Progenitor cell of endocrine pancreas (in vitro differentiated cells): Measurements from ENCODE around the gene PDZRN4. TPM values are rescaled to one million over a fixed set of nuclear protein-coding genes. Genes with fewer than 3 reads are reported as not detected.

Experiments
- DNase-seq: peaks from one replicate; pipeline ENCODE4 v3.0.0; 2021; ENCODE audit warnings: low spot score; ENCODE audit not compliant: unreplicated experiment
- H3K27ac Mint-ChIP-seq: 2 replicates; pipeline ENCODE4 v1.8.0; 2021; ENCODE audit warnings: mild to moderate bottlenecking, moderate library complexity, mixed read lengths
- H3K27me3 Mint-ChIP-seq: 2 replicates; pipeline ENCODE4 v1.8.0; 2021; ENCODE audit warnings: mixed read lengths
- H3K36me3 Mint-ChIP-seq: 2 replicates; pipeline ENCODE4 v1.8.0; 2022; ENCODE audit warnings: mixed read lengths; ENCODE audit not compliant: insufficient read depth
- H3K4me1 Mint-ChIP-seq: 2 replicates; pipeline ENCODE4 v1.8.0; 2021; ENCODE audit warnings: low read depth, mixed read lengths
- H3K4me3 Mint-ChIP-seq: 2 replicates; pipeline ENCODE4 v1.8.0; 2021; ENCODE audit warnings: low read depth, mild to moderate bottlenecking, moderate library complexity, mixed read lengths
- H3K9me3 Mint-ChIP-seq: 2 replicates; pipeline ENCODE4 v1.8.0; 2021; ENCODE audit warnings: low read depth, mixed read lengths
- total RNA-seq: library from RNA; stranded (reverse); gene quantifications from 2 replicates; pipeline ENCODE4 v1.2.1, GENCODE V29; 2021
- TF ChIP-seq, protein P1 (sequence below): fragments of 200-600 bp; sonication (generic); IDR thresholded peaks from one replicate; pipeline ENCODE4 v1.5.0; 2021; ENCODE audit warnings: antibody characterized with exemption, mild to moderate bottlenecking; ENCODE audit not compliant: unreplicated experiment

Gene PDZRN4
- total RNA-seq, 1 donor from 2014 or later = 0.12 TPM

DNA sequence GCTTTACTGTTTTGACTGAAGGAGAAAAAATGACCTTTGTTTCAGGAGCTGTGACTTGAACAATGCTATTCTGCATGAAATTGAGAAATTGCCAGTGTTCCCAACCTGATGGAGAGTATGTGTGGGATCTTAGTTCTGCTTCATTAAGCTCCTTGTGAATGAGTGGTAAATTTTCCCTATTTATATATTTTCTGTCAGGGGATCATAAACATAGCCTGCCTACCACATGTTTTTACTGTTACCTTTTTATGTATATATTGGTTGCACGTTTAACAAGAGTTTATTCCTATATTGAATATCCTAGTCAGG lies 271.7 kb downstream of the PDZRN4 start:
- no peak for DNase-seq
- Mint-ChIP-seq H3K4me3 (no peak overlapping the region), H3K4me1 (peaks cover 2% of the 10 kb centered on the region), H3K36me3 (no peaks in the 10 kb centered on the region), H3K27me3 (no peaks in the 10 kb centered on the region), H3K9me3 (no peaks in the 10 kb centered on the region), H3K27ac (no peak overlapping the region)
- TF ChIP-seq, protein P1, sequence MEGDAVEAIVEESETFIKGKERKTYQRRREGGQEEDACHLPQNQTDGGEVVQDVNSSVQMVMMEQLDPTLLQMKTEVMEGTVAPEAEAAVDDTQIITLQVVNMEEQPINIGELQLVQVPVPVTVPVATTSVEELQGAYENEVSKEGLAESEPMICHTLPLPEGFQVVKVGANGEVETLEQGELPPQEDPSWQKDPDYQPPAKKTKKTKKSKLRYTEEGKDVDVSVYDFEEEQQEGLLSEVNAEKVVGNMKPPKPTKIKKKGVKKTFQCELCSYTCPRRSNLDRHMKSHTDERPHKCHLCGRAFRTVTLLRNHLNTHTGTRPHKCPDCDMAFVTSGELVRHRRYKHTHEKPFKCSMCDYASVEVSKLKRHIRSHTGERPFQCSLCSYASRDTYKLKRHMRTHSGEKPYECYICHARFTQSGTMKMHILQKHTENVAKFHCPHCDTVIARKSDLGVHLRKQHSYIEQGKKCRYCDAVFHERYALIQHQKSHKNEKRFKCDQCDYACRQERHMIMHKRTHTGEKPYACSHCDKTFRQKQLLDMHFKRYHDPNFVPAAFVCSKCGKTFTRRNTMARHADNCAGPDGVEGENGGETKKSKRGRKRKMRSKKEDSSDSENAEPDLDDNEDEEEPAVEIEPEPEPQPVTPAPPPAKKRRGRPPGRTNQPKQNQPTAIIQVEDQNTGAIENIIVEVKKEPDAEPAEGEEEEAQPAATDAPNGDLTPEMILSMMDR = no peak

DNA sequence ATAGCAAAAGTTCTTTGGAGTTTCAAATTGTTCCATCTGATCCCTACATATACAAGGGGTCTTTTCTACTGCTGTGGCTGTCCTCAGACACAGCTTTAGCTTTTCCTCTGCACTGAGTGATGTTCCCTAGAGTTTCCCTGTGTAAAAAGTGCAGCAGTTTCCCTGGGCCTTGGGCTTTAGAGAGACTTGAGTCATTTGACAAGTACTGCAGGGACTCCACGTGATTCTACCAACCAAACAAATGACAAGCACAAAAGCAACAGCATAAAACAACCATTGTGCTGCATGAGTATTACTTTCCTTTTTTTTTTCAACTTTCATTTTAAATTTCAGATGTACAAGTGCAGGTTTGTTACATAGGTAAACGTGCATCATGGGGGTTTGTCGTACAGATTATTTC lies 272.8 kb downstream of the PDZRN4 start:
- H3K27ac Mint-ChIP-seq = no peak overlapping the region
- no peaks in the 10 kb centered on the region for H3K27me3 Mint-ChIP-seq
- TF ChIP-seq, protein P1 = no peak
- DNase-seq = no peak
- H3K4me3 Mint-ChIP-seq = no peak overlapping the region
- no peaks in the 10 kb centered on the region for H3K9me3 Mint-ChIP-seq
- H3K4me1 Mint-ChIP-seq = peaks cover 6% of the 10 kb centered on the region
- no peaks in the 10 kb centered on the region for H3K36me3 Mint-ChIP-seq

DNA sequence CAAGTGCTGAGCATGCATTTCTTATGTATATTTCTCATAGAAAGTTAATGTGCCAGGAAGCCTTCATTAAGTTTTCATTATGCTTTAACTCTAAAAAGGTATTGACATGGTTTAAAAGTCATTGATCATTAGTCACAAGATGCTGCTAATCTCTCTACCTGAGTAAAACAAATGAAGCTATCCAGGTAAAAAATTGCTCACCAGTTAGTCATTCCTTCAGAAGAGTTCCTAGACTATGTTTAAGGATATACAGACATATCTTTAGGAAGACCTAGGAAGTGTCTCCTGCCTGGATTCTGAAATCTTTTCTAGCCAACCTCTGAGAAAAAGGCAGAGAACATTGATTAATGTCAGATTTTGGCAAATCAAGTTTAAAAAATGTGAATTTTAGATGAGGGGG lies 274.2 kb downstream of the PDZRN4 start:
- H3K27me3 Mint-ChIP-seq = no peaks in the 10 kb centered on the region
- no peak for DNase-seq
- TF ChIP-seq, protein P1 = no peak
- H3K4me1 Mint-ChIP-seq = peaks cover 19% of the 10 kb centered on the region
- H3K4me3 Mint-ChIP-seq = no peak overlapping the region
- no peak overlapping the region for H3K27ac Mint-ChIP-seq
- H3K36me3 Mint-ChIP-seq = no peaks in the 10 kb centered on the region
- no peaks in the 10 kb centered on the region for H3K9me3 Mint-ChIP-seq

DNA sequence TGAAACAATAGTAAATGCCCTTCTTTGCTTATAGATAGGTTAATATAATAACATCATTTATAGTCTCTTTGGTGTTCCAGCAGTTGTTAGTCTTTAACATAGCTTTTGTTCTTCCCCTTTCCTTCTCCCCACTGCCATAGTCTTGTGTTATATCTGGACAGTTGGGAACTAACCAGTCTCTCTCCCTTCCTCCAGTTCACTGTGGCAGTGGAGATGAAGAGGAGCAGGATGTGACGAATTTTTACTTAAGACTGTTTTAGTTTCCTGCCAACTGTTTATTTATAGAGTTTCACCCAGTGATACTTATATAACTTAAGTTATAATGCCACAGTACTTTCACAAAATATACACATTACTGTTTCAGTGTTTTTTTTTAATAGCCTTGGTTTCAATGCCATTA lies 277.4 kb downstream of the PDZRN4 start:
- Mint-ChIP-seq H3K27ac (no peak overlapping the region), H3K4me1 (peaks cover 20% of the 10 kb centered on the region), H3K36me3 (no peaks in the 10 kb centered on the region), H3K27me3 (no peaks in the 10 kb centered on the region), H3K4me3 (no peak overlapping the region), H3K9me3 (no peaks in the 10 kb centered on the region)
- no peak for DNase-seq
- TF ChIP-seq, protein P1 = no peak

DNA sequence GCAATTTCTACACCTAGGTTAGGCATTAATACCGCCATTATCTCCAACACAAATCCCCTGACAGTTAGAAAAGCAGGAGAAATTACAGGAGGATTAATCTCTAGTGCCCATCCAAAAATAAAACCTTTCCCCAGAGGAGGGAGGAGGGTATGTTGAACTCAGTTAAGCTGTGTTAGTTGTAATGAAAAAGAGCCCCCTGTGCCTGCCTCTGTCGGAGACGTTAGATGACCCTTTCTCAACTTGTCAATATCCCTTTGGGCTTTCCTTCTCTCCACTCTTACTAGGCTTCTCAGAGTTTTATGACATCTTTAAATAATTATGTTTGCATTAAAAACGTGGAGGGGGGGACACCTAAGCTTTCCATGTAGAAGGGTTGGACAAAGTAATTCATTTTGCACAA lies 278.2 kb downstream of the PDZRN4 start:
- H3K9me3 Mint-ChIP-seq = no peaks in the 10 kb centered on the region
- DNase-seq = no peak
- H3K27me3 Mint-ChIP-seq = no peaks in the 10 kb centered on the region
- peaks cover 22% of the 10 kb centered on the region for H3K4me1 Mint-ChIP-seq
- TF ChIP-seq, protein P1 = no peak
- H3K4me3 Mint-ChIP-seq = no peak overlapping the region
- no peaks in the 10 kb centered on the region for H3K36me3 Mint-ChIP-seq
- H3K27ac Mint-ChIP-seq = no peak overlapping the region
